Activated CD4-positive, alpha-beta T cell treated with anti-CD3 and anti-CD28 coated beads for 36 hours (primary cell): ENCODE results near the gene TYSND1. TPM values are rescaled to one million over a fixed set of nuclear protein-coding genes. Genes with fewer than 3 reads are reported as not detected.
A peak's percentile ranks its signal among the peaks of the same experiment; 100 is the strongest.

Experiments used
- ATAC-seq: fragments of 200-7000 bp; cut with Tn5 transposase; one replicate; pipeline ENCODE4 v1.10.0; 2021; ENCODE audit warnings: mild to moderate bottlenecking, moderate library complexity
- CTCF ChIA-PET: fragments of 350-600 bp; sonication (Branson Sonifier 250); formaldehyde crosslinking; loops from one replicate; lab custom pipeline; 2021; ENCODE audit warnings: antibody characterized with exemption; lab: Charles Lee
- POLR2A ChIA-PET: fragments of 350-600 bp; sonication (Branson Sonifier 250); formaldehyde crosslinking; loops from one replicate; lab custom pipeline; 2021; ENCODE audit warnings: antibody characterized with exemption, inconsistent platforms; lab: Charles Lee
- DNase-seq: peaks from one replicate; pipeline ENCODE4 v3.0.0-alpha.2; 2020
- H3K27ac Mint-ChIP-seq: one replicate; pipeline ENCODE4 v1.8.0; 2021; ENCODE audit warnings: mixed read lengths
- H3K27me3 Mint-ChIP-seq: one replicate; pipeline ENCODE4 v1.8.0; 2021; ENCODE audit warnings: mixed read lengths
- H3K36me3 Mint-ChIP-seq: one replicate; pipeline ENCODE4 v1.8.0; 2021; ENCODE audit warnings: low read depth, mixed read lengths
- H3K4me1 Mint-ChIP-seq: one replicate; pipeline ENCODE4 v1.8.0; 2021; ENCODE audit warnings: mixed read lengths
- H3K4me3 Mint-ChIP-seq: one replicate; pipeline ENCODE4 v1.8.0; 2021; ENCODE audit warnings: mild to moderate bottlenecking, moderate library complexity, mixed read lengths
- H3K9me3 Mint-ChIP-seq: one replicate; pipeline ENCODE4 v1.8.0; 2021; ENCODE audit warnings: low read depth, mixed read lengths
- intact Hi-C, 2 experiments: fragments of 100-400 bp; cut with DNase I in 1 of 2; cut with micrococcal nuclease in 1 of 2; formaldehyde crosslinking; loops; one replicate each; pipeline versions ENCODE4 v1.14.2 to v1.15.1; 2022 to 2024; cut with DNase I, micrococcal nuclease
- total RNA-seq, 2 experiments: library from RNA; stranded (reverse); gene quantifications; one replicate each; pipeline ENCODE4 v1.2.3, GENCODE V29; 2021

Gene TYSND1
- total RNA-seq, 2 experiments from 2014 or later, result 11.5 to 14.9 TPM

- intact Hi-C loops, result no loop called here
- Mint-ChIP-seq H3K4me1 (peaks cover 36% of the 10 kb centered on the region), H3K27me3 (no peaks in the 10 kb centered on the region), H3K27ac (peak overlapping the region; percentile 80), H3K4me3 (peak overlapping the region; percentile 72), H3K36me3 (peaks cover 6% of the 10 kb centered on the region), H3K9me3 (no peaks in the 10 kb centered on the region)
- POLR2A ChIA-PET, result interaction anchor here (0.6 to 0.7 kb wide), 3 partner anchors 150 to 1177 kb away, joined by 3 to 4 read pairs (median 4); no protein-coding TSS in a partner anchor
- DNase-seq (peak; percentile 52), ATAC-seq (peak; percentile 92)
- CTCF ChIA-PET, result interaction anchor here (0.9 to 4.7 kb wide), 11 partner anchors 11 to 464 kb away, joined by 3 to 37 read pairs (median 4); partner anchors contain the start of gene TYSND1
Measured at GRCh38 chr10:70093335-70093944, 53.1 kb downstream of the TYSND1 start.

GRCh38 chr10:70092389-70092718 lies 54.1 kb downstream of the TYSND1 start:
- ATAC-seq (peak; percentile 3), DNase-seq (no peak)
- peak overlapping the region; percentile 72 for H3K4me3 Mint-ChIP-seq
- H3K4me1 Mint-ChIP-seq, result peaks cover 36% of the 10 kb centered on the region
- ChIA-PET CTCF (interaction anchor here (0.6 to 2.6 kb wide), 7 partner anchors 12 to 180 kb away, joined by 3 to 18 read pairs (median 4); partner anchors contain the start of genes SAR1A and TYSND1), POLR2A (no interaction called here)
- peaks cover 6% of the 10 kb centered on the region for H3K36me3 Mint-ChIP-seq
- no peaks in the 10 kb centered on the region for H3K9me3 Mint-ChIP-seq
- H3K27me3 Mint-ChIP-seq, result no peaks in the 10 kb centered on the region
- intact Hi-C loops, result loop anchor here in 1 of 2 experiments (1.0 kb wide), 1 partner anchor 54 kb away; the partner anchor contains the start of gene TYSND1
- H3K27ac Mint-ChIP-seq, result peak overlapping the region; percentile 80

GRCh38 chr10:70090951-70091350 lies 55.5 kb downstream of the TYSND1 start:
- no peak overlapping the region for H3K4me3 Mint-ChIP-seq
- no peaks in the 10 kb centered on the region for H3K27me3 Mint-ChIP-seq
- DNase-seq (no peak), ATAC-seq (no peak)
- H3K36me3 Mint-ChIP-seq, result peaks cover 3% of the 10 kb centered on the region
- intact Hi-C loops, result no loop called here
- H3K27ac Mint-ChIP-seq, result no peak overlapping the region
- POLR2A ChIA-PET, result no interaction called here
- no peaks in the 10 kb centered on the region for H3K9me3 Mint-ChIP-seq
- H3K4me1 Mint-ChIP-seq, result peaks cover 36% of the 10 kb centered on the region
- CTCF ChIA-PET, result interaction anchor here (1.1 kb wide), 1 partner anchor 25 kb away, joined by 5 read pairs; no protein-coding TSS in a partner anchor

GRCh38 chr10:70090013-70090412 lies 56.5 kb downstream of the TYSND1 start:
- no peak for DNase-seq
- no peaks in the 10 kb centered on the region for H3K9me3 Mint-ChIP-seq
- peaks cover 34% of the 10 kb centered on the region for H3K4me1 Mint-ChIP-seq
- CTCF ChIA-PET, result interaction anchor here (1.1 kb wide), 1 partner anchor 26 kb away, joined by 5 read pairs; no protein-coding TSS in a partner anchor
- H3K27me3 Mint-ChIP-seq, result no peaks in the 10 kb centered on the region
- POLR2A ChIA-PET, result no interaction called here
- no peaks in the 10 kb centered on the region for H3K36me3 Mint-ChIP-seq
- ATAC-seq, result no peak
- H3K4me3 Mint-ChIP-seq, result no peak overlapping the region
- intact Hi-C loops, result no loop called here
- H3K27ac Mint-ChIP-seq, result no peak overlapping the region

- DNase-seq, result no peak
- intact Hi-C loops, result no loop called here
- Mint-ChIP-seq H3K27me3 (no peaks in the 10 kb centered on the region), H3K27ac (no peak overlapping the region), H3K9me3 (no peaks in the 10 kb centered on the region), H3K36me3 (no peaks in the 10 kb centered on the region), H3K4me1 (peaks cover 19% of the 10 kb centered on the region), H3K4me3 (no peak overlapping the region)
- no peak for ATAC-seq
- ChIA-PET CTCF (no interaction called here), POLR2A (no interaction called here)
Measured at GRCh38 chr10:70088308-70088698, 58.2 kb downstream of the TYSND1 start.

Other genes starting within 250 kb of the TYSND1 start
- gene MACROH2A2, start 93.9 kb downstream of the TYSND1 start, total RNA-seq, result 1 to 10 TPM; 3.6 to 4.2 TPM
- 1 to 10 TPM; 4.6 to 5.2 TPM for gene AIFM2, start 13.9 kb downstream of the TYSND1 start, total RNA-seq
- gene SAR1A, start 23.8 kb upstream of the TYSND1 start, total RNA-seq, result 100 to 1,000 TPM in 1 of 2 experiments, 10 to 100 TPM in 1; 89.4 to 107 TPM
- 100 to 1,000 TPM; 286 to 328 TPM for gene PPA1, start 86.7 kb upstream of the TYSND1 start, total RNA-seq
- not detected for gene NPFFR1, start 137.3 kb upstream of the TYSND1 start, total RNA-seq
- 10 to 100 TPM; 12.8 to 15.9 TPM for gene LRRC20, start 235.9 kb upstream of the TYSND1 start, total RNA-seq